Stimulated activated CD8-positive, alpha-beta memory T cell treated with anti-CD3 and anti-CD28 coated beads, Interleukin-2, amount 100 ng/mL, for 48 hours (primary cell): ENCODE results near the gene PTPN5.
"Not testable (repeated sequence)": the region's sequence is repeated elsewhere in the genome, so short reads cannot be mapped to it uniquely, and the experiment has no call there.

ENCODE experiments used
- DNase-seq, 2 donors: peaks; one replicate each; pipeline ENCODE4 v3.0.0-alpha.2; 2020; ENCODE audit warnings: low read depth in 2 of 2

Gene PTPN5

GRCh38 chr11:18709414-18709813, 82.2 kb downstream of the PTPN5 start:
- no peak for DNase-seq

- no peak for DNase-seq
Measured at GRCh38 chr11:18707811-18708340, 83.7 kb downstream of the PTPN5 start.

GRCh38 chr11:18706330-18707243, 85.0 kb downstream of the PTPN5 start:
- no peak for DNase-seq

- no peak for DNase-seq
Measured at GRCh38 chr11:18705651-18706281, 85.8 kb downstream of the PTPN5 start.

GRCh38 chr11:18704698-18705097, 86.9 kb downstream of the PTPN5 start:
- DNase-seq: no peak

GRCh38 chr11:18704045-18704645, 87.5 kb downstream of the PTPN5 start:
- no peak for DNase-seq

GRCh38 chr11:18703001-18703763, 88.4 kb downstream of the PTPN5 start:
- DNase-seq: no peak

GRCh38 chr11:18701614-18702216, 89.9 kb downstream of the PTPN5 start:
- no peak for DNase-seq

- DNase-seq: no peak
Measured at GRCh38 chr11:18700872-18701271, 90.7 kb downstream of the PTPN5 start.

GRCh38 chr11:18700375-18700774, 91.2 kb downstream of the PTPN5 start:
- DNase-seq: no peak

- no peak for DNase-seq
Measured at GRCh38 chr11:18699848-18700261, 91.7 kb downstream of the PTPN5 start.

- DNase-seq: no peak
Measured at GRCh38 chr11:18699269-18699596, 92.4 kb downstream of the PTPN5 start.

- DNase-seq: peak; percentile 83 to 84
Measured at GRCh38 chr11:18698341-18699268, 93.0 kb downstream of the PTPN5 start, which contains the start of gene TMEM86A. TMEM86A (plus strand) TSS chr11:18698779; CDS start chr11:18698887, 108 bp downstream.

- no peak for DNase-seq
Measured at GRCh38 chr11:18697576-18697975, 94.0 kb downstream of the PTPN5 start.

GRCh38 chr11:18696638-18697225, 94.9 kb downstream of the PTPN5 start:
- no peak for DNase-seq

- DNase-seq: no peak
Measured at GRCh38 chr11:18692941-18693760, 98.4 kb downstream of the PTPN5 start.

GRCh38 chr11:18691467-18692140, 100.0 kb downstream of the PTPN5 start:
- not testable (repeated sequence) for DNase-seq

- no peak for DNase-seq
Measured at GRCh38 chr11:18684267-18684666, 107.3 kb downstream of the PTPN5 start.
